Activated T-helper 2 cell treated with anti-CD3 and anti-CD28 coated beads, Interferon-gamma antibody, Interleukin-2, Interleukin-4, amounts not matched to agents 10 μg/mL and 5 μg/mL and 100 μg/mL, durations not matched to agents 14 hours and 24 hours and 36 hours (primary cell): ENCODE measurements around the gene UMAD1. TPM values are rescaled to one million over a fixed set of nuclear protein-coding genes. Genes with fewer than 3 reads are reported as not detected.

Source experiments
- DNase-seq: peaks from one replicate; pipeline ENCODE4 v3.0.0; 2021; ENCODE audit warnings: low spot score
- H3K27ac Mint-ChIP-seq: one replicate; pipeline ENCODE4 v1.8.0; 2021; ENCODE audit warnings: mixed read lengths
- H3K27me3 Mint-ChIP-seq: one replicate; pipeline ENCODE4 v1.8.0; 2021; ENCODE audit warnings: low read depth, mixed read lengths
- H3K36me3 Mint-ChIP-seq: one replicate; pipeline ENCODE4 v1.8.0; 2021; ENCODE audit warnings: low read depth, mixed read lengths
- H3K4me1 Mint-ChIP-seq: one replicate; pipeline ENCODE4 v1.8.0; 2021; ENCODE audit warnings: low read depth, mixed read lengths
- H3K4me3 Mint-ChIP-seq: one replicate; pipeline ENCODE4 v1.8.0; 2021; ENCODE audit warnings: low read depth, mild to moderate bottlenecking, moderate library complexity, mixed read lengths
- H3K9me3 Mint-ChIP-seq: one replicate; pipeline ENCODE4 v1.8.0; 2021; ENCODE audit warnings: mixed read lengths
- intact Hi-C: fragments of 100-400 bp; cut with micrococcal nuclease; formaldehyde crosslinking; loops from one replicate; pipeline ENCODE4 v1.15.1; 2023
- total RNA-seq: library from RNA; stranded (reverse); gene quantifications from 2 replicates; pipeline ENCODE4 v1.2.3, GENCODE V29; 2022

Gene UMAD1
- total RNA-seq, 1 donor from 2014 or later: 16.0 TPM

DNA sequence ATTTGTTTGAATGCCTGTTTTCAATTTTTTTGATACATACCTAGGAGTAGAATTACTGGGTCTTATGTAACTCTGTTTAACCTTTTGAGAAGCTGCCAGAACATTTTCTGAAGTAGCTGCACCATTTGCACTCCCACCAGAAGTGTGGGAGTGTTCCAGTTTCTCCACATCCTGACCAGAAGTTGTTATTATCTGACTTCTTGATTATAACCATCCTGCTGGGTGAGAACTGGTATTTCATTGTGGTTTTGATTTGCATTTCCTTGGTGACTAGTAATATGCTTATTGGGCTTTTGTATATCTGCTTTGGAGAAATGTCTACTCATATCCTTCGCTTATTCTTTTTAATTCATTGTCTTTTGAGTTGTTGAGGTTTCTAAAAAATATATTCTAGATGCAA lies 210.8 kb downstream of the UMAD1 start:
- intact Hi-C loops: loop anchor here (1.0 to 5.0 kb wide), 4 partner anchors 54 to 346 kb away; partner anchors contain the start of gene GLCCI1
- H3K36me3 Mint-ChIP-seq: peaks cover 39% of the 10 kb centered on the region

DNA sequence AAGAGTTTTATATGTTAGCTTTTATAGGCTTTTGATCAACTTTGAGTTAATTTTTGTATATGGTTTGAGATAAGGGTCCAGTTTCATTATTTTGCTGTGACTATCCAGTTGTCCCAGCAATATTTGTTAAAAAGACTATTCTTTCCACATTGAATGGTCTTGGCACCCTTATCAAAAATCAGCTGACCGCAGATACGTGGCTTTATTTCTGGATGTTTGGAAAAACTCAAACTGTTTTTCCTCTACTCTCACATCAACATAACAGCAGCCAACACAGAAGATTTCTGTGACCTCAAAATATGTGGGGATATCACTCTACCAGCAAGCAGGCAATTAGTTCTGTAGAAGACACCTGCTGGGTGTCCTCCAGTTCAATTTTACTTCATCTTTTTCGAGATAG lies 211.4 kb downstream of the UMAD1 start:
- intact Hi-C loops: loop anchor here (1.0 to 5.0 kb wide), 4 partner anchors 55 to 345 kb away; partner anchors contain the start of gene GLCCI1
- Mint-ChIP-seq H3K27me3 (no peaks in the 10 kb centered on the region), H3K27ac (no peak overlapping the region), H3K36me3 (peaks cover 44% of the 10 kb centered on the region), H3K9me3 (peaks cover 47% of the 10 kb centered on the region), H3K4me1 (peaks cover 35% of the 10 kb centered on the region), H3K4me3 (no peak overlapping the region)
- DNase-seq: no peak

More for the DNA sequence above, 210.8 kb downstream of the UMAD1 start:
- peaks cover 35% of the 10 kb centered on the region for H3K4me1 Mint-ChIP-seq
- DNase-seq: no peak
- H3K27me3 Mint-ChIP-seq: no peaks in the 10 kb centered on the region
- H3K4me3 Mint-ChIP-seq: no peak overlapping the region
- peaks cover 44% of the 10 kb centered on the region for H3K9me3 Mint-ChIP-seq
- no peak overlapping the region for H3K27ac Mint-ChIP-seq

DNA sequence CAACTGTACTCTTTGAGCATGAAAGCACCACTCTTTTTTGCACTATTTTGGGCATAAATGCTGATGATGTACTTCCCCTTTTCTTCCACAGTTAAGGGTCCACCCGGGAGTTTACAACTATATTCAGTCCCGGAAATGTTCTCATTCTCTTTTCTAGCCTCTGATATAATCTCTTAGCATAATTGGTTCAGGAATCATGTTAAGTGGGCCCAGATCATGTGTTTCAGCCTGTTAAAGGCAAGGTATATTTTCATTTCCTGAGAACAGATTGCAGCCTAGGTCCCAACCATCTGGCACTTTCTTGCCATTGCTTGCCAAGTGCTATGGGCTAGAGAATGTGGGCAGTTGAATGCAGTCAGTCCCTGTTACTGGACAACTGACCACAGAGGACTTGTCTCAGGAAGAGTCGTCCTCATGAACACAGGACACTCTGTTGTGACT lies 216.6 kb downstream of the UMAD1 start:
- Mint-ChIP-seq H3K27ac (no peak overlapping the region), H3K9me3 (peaks cover 39% of the 10 kb centered on the region), H3K27me3 (no peaks in the 10 kb centered on the region), H3K36me3 (peaks cover 38% of the 10 kb centered on the region), H3K4me1 (peaks cover 13% of the 10 kb centered on the region), H3K4me3 (no peak overlapping the region)
- no peak for DNase-seq
- intact Hi-C loops: no loop called here

DNA sequence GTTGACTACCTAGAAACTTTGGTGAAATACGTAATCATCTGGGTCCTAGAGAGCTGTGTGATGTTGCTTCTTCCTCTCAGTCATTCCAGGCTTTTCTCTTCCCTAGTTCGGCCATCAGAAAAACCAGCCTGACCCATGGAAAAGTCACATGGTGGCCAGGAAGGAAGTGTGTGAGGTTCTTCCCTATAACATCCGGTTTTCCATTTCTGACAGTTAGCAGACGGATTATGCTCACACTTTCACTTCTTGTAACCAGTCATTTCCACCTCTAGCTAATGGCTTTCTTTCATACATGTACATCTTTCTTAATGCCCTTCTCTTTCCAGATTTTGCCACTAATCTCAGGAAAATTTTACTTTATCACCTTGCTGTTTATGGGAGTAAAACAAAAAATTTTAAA lies 218.0 kb downstream of the UMAD1 start:
- H3K36me3 Mint-ChIP-seq: peaks cover 30% of the 10 kb centered on the region
- H3K4me3 Mint-ChIP-seq: no peak overlapping the region
- peaks cover 32% of the 10 kb centered on the region for H3K9me3 Mint-ChIP-seq
- DNase-seq: no peak
- H3K27ac Mint-ChIP-seq: no peak overlapping the region
- intact Hi-C loops: no loop called here
- H3K4me1 Mint-ChIP-seq: peaks cover 9% of the 10 kb centered on the region
- no peaks in the 10 kb centered on the region for H3K27me3 Mint-ChIP-seq

- DNase-seq: no peak
- intact Hi-C loops: no loop called here
- Mint-ChIP-seq H3K36me3 (peaks cover 25% of the 10 kb centered on the region), H3K27ac (no peak overlapping the region), H3K9me3 (peaks cover 23% of the 10 kb centered on the region), H3K4me1 (peaks cover 9% of the 10 kb centered on the region), H3K27me3 (no peaks in the 10 kb centered on the region), H3K4me3 (no peak overlapping the region)
These were observed 218.9 kb downstream of the UMAD1 start for GRCh38 chr7:7859411-7859810.

- no peak for DNase-seq
- H3K4me1 Mint-ChIP-seq: peaks cover 9% of the 10 kb centered on the region
- intact Hi-C loops: no loop called here
- peaks cover 14% of the 10 kb centered on the region for H3K36me3 Mint-ChIP-seq
- no peak overlapping the region for H3K27ac Mint-ChIP-seq
- no peak overlapping the region for H3K4me3 Mint-ChIP-seq
- no peaks in the 10 kb centered on the region for H3K27me3 Mint-ChIP-seq
- peaks cover 8% of the 10 kb centered on the region for H3K9me3 Mint-ChIP-seq
These were observed 220.7 kb downstream of the UMAD1 start for GRCh38 chr7:7861211-7861633.

GRCh38 chr7:7862393-7862792 lies 221.8 kb downstream of the UMAD1 start:
- DNase-seq: no peak
- H3K9me3 Mint-ChIP-seq: no peaks in the 10 kb centered on the region
- peaks cover 9% of the 10 kb centered on the region for H3K4me1 Mint-ChIP-seq
- intact Hi-C loops: no loop called here
- no peaks in the 10 kb centered on the region for H3K27me3 Mint-ChIP-seq
- no peak overlapping the region for H3K27ac Mint-ChIP-seq
- H3K4me3 Mint-ChIP-seq: no peak overlapping the region
- peaks cover 4% of the 10 kb centered on the region for H3K36me3 Mint-ChIP-seq

- intact Hi-C loops: no loop called here
- Mint-ChIP-seq H3K9me3 (no peaks in the 10 kb centered on the region), H3K4me3 (no peak overlapping the region), H3K4me1 (no peaks in the 10 kb centered on the region), H3K27ac (no peak overlapping the region), H3K36me3 (peaks cover 2% of the 10 kb centered on the region), H3K27me3 (no peaks in the 10 kb centered on the region)
- no peak for DNase-seq
These were observed 227.5 kb downstream of the UMAD1 start for GRCh38 chr7:7867846-7868571.

DNA sequence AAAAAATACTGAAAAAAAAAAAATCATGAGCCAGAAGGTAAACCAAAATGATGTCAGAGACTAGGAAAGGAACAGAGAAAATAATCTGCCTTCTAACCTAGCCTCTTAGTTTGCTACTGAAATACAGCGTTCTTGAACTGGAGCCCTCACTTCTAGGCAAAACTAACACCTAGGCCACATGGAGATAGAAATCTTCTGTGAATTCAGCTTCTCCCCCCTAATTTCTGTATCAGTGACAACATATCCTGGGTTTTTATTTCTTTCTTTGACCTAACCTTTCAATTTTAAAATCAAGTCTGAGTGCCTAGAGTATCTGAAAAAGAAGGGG lies 228.0 kb downstream of the UMAD1 start:
- Mint-ChIP-seq H3K27me3 (no peaks in the 10 kb centered on the region), H3K9me3 (no peaks in the 10 kb centered on the region)

DNA sequence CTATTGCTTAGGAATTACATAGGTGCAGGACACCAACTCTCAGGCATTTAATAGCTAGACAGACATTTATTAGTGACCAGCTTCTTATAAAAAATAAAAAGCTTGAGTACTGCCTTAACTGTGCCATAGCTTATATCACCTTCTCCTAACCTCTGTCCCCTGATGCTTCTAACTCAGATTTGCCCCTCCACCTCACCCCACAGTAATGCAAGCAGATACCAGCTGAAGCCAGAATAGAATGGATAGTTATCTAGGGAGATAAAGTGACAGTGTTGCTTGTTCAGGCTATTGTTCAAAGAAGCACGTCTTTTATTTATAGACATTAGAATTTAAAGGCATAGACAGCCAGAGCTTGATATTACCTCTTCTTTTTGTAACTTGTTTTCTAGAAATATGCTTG lies 228.5 kb downstream of the UMAD1 start:
- no peak overlapping the region for H3K27ac Mint-ChIP-seq
- intact Hi-C loops: no loop called here

More for the DNA sequence above, 228.0 kb downstream of the UMAD1 start:
- no peak overlapping the region for H3K4me3 Mint-ChIP-seq
- intact Hi-C loops: no loop called here
- no peak overlapping the region for H3K27ac Mint-ChIP-seq
- H3K36me3 Mint-ChIP-seq: peaks cover 2% of the 10 kb centered on the region
- H3K4me1 Mint-ChIP-seq: no peaks in the 10 kb centered on the region
- DNase-seq: no peak

DNA sequence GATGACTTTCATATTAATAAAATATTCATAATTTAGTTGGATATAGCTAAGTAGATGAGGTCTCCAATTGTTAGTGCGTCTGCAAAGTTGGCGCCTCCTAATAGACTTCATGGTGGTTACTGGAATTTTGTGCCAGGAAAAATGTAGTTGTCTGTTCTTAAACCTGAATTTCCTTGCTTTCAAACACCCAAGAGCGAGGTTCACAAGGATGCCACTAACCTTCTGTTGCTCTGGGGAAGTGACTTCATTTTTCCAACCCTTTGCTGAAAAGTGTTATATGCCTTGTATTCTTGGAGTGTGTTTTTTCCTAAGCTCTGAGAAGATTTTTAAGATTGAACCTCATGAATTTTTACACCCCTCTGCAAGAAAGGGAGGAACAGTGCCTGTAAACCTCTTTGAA lies 229.1 kb downstream of the UMAD1 start:
- Mint-ChIP-seq H3K4me1 (no peaks in the 10 kb centered on the region), H3K4me3 (no peak overlapping the region), H3K9me3 (no peaks in the 10 kb centered on the region), H3K27ac (no peak overlapping the region), H3K36me3 (peaks cover 8% of the 10 kb centered on the region), H3K27me3 (no peaks in the 10 kb centered on the region)
- no peak for DNase-seq
- intact Hi-C loops: no loop called here

More for the DNA sequence above, 228.5 kb downstream of the UMAD1 start:
- H3K4me3 Mint-ChIP-seq: no peak overlapping the region
- H3K36me3 Mint-ChIP-seq: peaks cover 6% of the 10 kb centered on the region
- H3K27me3 Mint-ChIP-seq: no peaks in the 10 kb centered on the region
- no peak for DNase-seq
- no peaks in the 10 kb centered on the region for H3K9me3 Mint-ChIP-seq
- no peaks in the 10 kb centered on the region for H3K4me1 Mint-ChIP-seq

- no peaks in the 10 kb centered on the region for H3K27me3 Mint-ChIP-seq
- no peak for DNase-seq
- intact Hi-C loops: no loop called here
- H3K27ac Mint-ChIP-seq: no peak overlapping the region
- H3K4me1 Mint-ChIP-seq: no peaks in the 10 kb centered on the region
- H3K4me3 Mint-ChIP-seq: no peak overlapping the region
- H3K9me3 Mint-ChIP-seq: peaks cover 5% of the 10 kb centered on the region
- peaks cover 8% of the 10 kb centered on the region for H3K36me3 Mint-ChIP-seq
These were observed 230.0 kb downstream of the UMAD1 start for GRCh38 chr7:7870555-7870954.

DNA sequence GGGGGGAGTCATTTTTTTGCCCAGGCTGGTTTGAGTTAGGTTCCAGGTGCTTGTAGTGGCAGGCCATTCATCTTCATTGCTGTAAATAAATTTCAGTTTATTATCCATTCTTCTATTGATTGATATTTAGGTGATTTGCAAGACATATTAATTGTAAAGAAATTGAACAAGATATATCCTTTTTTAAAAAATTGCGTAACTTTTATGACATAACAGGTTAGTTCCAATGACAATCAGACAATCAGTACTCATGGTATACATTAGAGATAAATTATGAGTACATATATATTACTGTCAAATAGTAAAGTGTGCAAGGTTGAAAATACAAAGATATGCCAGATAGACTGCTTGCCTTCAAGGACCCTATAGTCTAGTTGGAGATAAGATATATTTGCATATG lies 235.9 kb downstream of the UMAD1 start:
- no peak for DNase-seq
- Mint-ChIP-seq H3K36me3 (peaks cover 8% of the 10 kb centered on the region), H3K27me3 (no peaks in the 10 kb centered on the region), H3K9me3 (peaks cover 5% of the 10 kb centered on the region), H3K4me1 (no peaks in the 10 kb centered on the region), H3K4me3 (no peak overlapping the region), H3K27ac (no peak overlapping the region)
- intact Hi-C loops: no loop called here
